NCI-H82 (cell line): Measurements from ENCODE around the gene TOR1AIP1.
A peak's percentile ranks its signal among the peaks of the same experiment; 100 is the strongest.
"Not testable (repeated sequence)": the region's sequence is repeated elsewhere in the genome, so short reads cannot be mapped to it uniquely, and the experiment has no call there.

Experiments used
- DNase-seq: peaks from one replicate; lab custom pipeline; 2025; lab: John Stamatoyannopoulos, UW

The TOR1AIP1 gene

GRCh38 chr1:179937668-179938254 is 55.7 kb downstream of the TOR1AIP1 start:
- DNase-seq: no peak

GRCh38 chr1:179938752-179939151 is 56.7 kb downstream of the TOR1AIP1 start:
- DNase-seq: peak; percentile 93

- no peak for DNase-seq
Measured at GRCh38 chr1:179939941-179940340, 57.9 kb downstream of the TOR1AIP1 start.

GRCh38 chr1:179941454-179941853 is 59.4 kb downstream of the TOR1AIP1 start:
- DNase-seq: peak; percentile 77

GRCh38 chr1:179950651-179951050 is 68.6 kb downstream of the TOR1AIP1 start:
- DNase-seq: no peak

- DNase-seq: no peak
Measured at GRCh38 chr1:179951383-179952144, 69.5 kb downstream of the TOR1AIP1 start.

GRCh38 chr1:179952186-179952585 is 70.1 kb downstream of the TOR1AIP1 start:
- DNase-seq: no peak

- DNase-seq: peak; percentile 79
Measured at GRCh38 chr1:179953974-179954492, 71.9 kb downstream of the TOR1AIP1 start.

GRCh38 chr1:179954493-179955286 is 72.6 kb downstream of the TOR1AIP1 start, which contains the start of gene CEP350:
Gene CEP350, plus strand, starts transcription at chr1:179954810. Its CDS starts 31,372 bp downstream, at chr1:179986182.
- DNase-seq: peak; percentile 100

GRCh38 chr1:179955287-179955680 is 73.2 kb downstream of the TOR1AIP1 start:
- DNase-seq: peak; percentile 76

GRCh38 chr1:179955731-179956130 is 73.6 kb downstream of the TOR1AIP1 start:
- DNase-seq: no peak

GRCh38 chr1:179958359-179958758 is 76.3 kb downstream of the TOR1AIP1 start:
- DNase-seq: peak; percentile 48

- not testable (repeated sequence) for DNase-seq
Measured at GRCh38 chr1:179962168-179962567, 80.1 kb downstream of the TOR1AIP1 start.

GRCh38 chr1:179966551-179966950 is 84.5 kb downstream of the TOR1AIP1 start:
- DNase-seq: no peak

- no peak for DNase-seq
Measured at GRCh38 chr1:179968284-179968993, 86.4 kb downstream of the TOR1AIP1 start.

GRCh38 chr1:179968994-179969919 is 87.2 kb downstream of the TOR1AIP1 start:
- DNase-seq: no peak
